Fibroblast of peridontal ligament (primary cell): ENCODE measurements around the gene KLHL1.
A peak's percentile ranks its signal among the peaks of the same experiment; 100 is the strongest.

Experiments used
- DNase-seq: peaks from one replicate; pipeline ENCODE4 v3.0.0-alpha.2; 2010; ENCODE audit errors: extremely low read depth

The KLHL1 gene

DNA sequence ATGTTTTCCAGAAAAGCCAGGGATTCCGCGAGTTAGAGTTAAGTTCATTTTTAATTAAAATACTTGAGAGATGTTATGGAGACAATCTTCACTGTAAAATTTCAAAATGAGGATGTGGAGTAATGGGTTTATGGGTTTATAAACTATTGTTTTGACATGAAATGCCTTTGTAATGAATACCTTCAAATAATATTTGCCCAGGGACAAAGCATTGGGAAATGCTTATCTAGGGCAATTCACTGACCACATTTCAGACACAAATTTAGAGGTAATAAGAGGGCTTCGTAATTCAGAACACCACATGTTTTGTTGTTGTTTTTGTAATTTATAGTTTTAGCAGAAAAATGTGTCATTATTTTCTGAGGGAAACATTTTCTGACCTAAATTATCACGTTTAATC is 241.7 kb downstream of the KLHL1 start:
- no peak for DNase-seq

DNA sequence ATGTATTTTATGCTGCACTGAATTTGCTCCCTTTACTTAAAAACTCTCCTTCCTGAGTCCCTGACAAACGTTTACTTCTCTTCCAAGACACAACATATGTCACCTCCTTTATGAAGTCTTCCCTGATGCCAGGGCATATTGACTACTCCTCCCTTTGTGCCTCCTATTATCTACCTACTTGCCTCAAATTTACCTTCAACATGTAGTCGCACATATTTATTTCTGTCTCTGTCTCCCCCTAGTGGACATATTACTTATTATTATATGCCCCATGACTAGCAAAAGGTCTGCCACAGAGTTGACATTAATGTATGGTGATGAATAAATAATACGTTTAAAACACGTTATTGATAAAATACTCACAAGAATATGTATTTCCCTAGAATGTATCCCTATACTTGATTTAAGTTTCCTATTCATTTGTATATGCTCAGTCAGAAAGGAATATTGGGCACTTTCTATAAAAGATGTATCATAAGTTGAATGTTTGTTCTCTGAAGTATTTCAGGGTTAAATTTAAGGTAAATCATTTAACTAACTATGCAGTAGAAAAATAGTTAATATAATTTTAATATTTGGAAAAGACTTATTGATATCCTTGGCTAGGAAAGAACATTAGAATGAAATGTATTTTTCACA is 250.9 kb downstream of the KLHL1 start:
- peak; percentile 1 for DNase-seq

DNA sequence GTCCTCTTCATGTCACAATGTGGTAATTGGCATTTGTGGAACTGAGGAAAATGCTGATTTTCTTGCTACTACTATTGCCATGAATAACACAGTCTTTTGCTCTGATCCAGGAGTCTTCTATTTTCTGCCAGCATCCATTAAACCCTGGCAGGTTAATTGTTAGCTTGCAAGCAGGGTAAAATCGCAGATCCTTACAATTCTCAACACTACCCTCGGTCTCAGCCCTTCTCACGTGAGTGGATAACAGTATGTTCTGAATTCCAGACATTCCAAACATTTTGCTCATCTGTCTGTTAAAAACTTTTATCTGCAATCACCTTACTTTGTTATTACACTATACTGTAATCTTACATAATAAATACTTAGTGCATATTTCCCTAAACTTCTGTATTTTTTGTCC is 251.9 kb downstream of the KLHL1 start:
- DNase-seq = no peak

- DNase-seq = no peak
Measured at GRCh38 chr13:69828527-69828926, 279.7 kb downstream of the KLHL1 start.

DNA sequence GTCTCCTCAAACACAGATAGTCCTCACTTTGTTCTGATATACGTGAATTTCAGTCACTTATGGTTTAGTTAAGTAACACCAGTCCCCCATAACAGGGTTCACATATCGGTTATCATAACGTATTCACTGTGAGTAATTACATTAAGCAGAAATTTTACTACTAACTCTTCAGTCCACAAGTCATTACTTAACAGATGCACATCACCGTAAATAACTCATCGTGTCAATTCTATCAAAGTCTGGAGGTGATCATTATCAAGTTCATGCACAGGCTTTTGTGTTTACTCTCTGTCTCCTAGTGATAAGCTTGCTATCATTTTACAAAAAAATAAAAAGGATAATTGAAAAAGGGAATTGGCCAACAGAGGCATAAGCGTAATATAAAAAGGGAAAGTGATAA is 288.1 kb downstream of the KLHL1 start:
- DNase-seq = no peak

DNA sequence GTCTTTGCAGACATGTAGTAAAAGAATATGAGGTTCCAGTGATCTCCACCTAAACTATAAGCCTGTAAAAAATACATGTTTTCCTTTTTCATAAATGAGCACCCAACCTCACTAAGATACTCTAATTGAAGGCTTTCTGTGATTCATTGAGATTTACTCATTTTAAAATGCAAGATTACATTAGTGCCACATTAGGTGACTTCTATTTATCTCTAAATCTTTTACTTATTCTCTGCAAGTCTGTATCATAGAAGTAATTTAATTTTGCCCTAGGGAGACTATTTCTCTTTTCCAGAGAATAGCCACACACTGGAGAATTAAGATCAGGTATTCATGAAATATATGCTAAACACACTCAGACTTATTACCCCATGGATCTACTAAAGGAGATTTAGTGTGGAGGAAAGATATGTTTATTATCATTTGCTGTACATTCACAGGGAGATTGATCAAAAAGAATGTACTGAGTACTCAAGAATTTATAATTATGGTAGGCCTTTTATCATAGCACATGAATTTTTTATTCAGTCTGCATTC is 290.9 kb downstream of the KLHL1 start:
- DNase-seq = no peak

- DNase-seq = no peak
Measured at GRCh38 chr13:69809152-69809551, 299.1 kb downstream of the KLHL1 start.

GRCh38 chr13:69796256-69796655 is 312.0 kb downstream of the KLHL1 start:
- DNase-seq = no peak

DNA sequence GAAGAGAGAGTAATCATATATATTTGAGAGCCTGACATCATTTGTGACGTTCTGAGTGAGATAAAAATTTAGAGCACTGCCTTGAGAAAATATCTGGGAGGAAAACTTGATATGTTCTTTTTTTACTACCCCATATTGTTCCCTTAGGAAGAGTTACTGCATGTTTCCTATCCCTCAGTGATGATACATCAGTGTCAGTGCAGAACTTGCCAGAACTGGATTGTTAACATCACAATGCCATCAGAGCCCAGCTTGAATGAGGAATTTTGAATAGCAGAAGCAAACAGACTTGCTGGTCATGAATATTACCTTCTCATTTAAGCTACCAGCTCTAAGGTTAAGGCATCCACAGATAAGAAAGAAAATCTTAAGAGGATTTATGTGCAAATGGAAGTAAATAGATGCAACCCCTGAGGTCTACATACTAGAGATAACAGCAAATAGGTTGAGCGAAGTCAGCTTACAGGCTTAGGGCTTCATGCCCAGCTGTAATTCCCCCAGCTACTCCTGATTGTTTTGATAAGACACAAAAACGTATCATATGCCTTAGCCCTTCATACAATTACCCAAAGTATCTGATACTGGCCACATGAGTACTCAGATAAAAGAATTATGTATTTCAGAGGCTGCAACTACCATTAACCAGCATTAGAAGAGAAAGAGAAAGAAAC is 314.3 kb downstream of the KLHL1 start:
- DNase-seq = no peak

GRCh38 chr13:69776937-69777336 is 331.3 kb downstream of the KLHL1 start:
- no peak for DNase-seq

DNA sequence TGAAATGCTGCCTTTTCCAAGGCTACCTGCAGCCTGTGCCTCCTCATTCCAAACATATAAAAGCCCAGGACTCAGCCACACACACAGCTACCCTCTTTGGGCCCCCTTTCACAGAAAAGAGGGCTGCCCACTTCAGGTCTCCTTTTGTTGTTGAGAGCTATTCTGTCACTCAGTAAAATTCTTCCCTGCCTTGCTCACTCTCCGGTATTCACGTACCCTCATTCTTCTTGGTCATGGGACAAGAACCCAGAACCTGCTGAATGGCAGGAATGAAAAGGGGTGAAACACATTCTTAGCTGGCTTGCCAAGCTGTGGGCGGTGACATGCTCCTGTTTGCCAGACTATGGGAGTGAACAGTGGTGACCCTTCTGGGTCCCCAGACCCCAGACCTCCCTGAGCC is 338.6 kb downstream of the KLHL1 start:
- no peak for DNase-seq

GRCh38 chr13:69761581-69761980 is 346.7 kb downstream of the KLHL1 start:
- no peak for DNase-seq

DNA sequence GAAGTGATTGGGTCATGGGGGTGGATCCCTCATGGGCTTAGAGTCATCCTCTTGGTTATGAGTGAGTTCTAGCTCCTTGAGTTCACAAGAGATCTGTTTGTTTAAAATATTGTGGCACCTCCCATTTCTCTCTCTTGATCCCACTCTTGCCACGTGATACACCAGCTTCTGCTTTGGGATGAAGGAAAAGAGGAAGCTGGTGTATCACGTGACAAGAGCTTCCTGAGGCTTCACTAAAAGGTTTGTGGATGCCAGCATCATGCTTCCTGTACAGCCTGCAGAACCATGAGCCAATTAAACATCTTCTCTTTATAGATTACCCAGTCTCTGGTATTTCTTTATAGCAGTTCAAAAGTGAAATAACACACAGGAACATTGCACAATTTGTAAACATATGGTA is 353.2 kb downstream of the KLHL1 start:
- DNase-seq = no peak

- no peak for DNase-seq
Measured at GRCh38 chr13:69751259-69751658, 357.0 kb downstream of the KLHL1 start.

DNA sequence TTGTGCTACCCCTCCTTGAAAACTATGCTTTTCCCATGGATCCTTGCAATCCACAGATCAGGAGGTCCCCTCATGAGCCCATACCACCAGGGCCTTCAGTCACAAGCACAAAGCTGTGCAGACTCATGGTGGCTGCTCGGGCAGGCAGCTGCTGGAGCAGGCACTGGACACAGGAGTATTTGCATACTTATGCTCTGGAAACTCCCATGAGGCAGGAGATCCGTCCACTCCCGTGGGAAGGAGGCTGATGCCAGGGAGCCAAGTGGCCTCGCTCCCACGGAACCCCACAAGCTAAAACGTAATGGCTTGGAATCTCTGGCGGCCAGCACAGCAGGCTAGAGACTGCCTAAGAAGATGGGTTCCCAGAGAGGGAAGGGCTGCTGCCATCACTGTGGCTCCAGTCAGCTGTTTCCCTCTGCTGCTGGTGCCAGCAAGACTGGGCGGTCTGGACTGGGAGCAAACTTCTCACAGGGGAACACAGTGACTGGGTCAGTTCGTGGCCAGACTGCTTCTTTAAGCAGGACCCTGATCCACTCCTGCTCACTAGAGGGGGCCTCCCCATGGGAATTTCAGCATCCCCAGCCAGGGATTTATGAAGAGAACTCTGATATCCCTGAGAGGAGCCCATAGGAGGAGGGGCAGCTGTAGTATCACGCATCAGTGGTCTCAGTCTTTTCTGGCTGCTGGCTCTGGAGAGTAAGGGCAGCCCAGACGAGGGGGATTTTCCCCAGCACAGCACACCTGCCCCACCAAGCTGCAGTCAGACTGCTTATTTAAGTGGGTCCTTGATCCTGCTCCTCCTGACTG is 370.9 kb downstream of the KLHL1 start:
- DNase-seq = no peak

DNA sequence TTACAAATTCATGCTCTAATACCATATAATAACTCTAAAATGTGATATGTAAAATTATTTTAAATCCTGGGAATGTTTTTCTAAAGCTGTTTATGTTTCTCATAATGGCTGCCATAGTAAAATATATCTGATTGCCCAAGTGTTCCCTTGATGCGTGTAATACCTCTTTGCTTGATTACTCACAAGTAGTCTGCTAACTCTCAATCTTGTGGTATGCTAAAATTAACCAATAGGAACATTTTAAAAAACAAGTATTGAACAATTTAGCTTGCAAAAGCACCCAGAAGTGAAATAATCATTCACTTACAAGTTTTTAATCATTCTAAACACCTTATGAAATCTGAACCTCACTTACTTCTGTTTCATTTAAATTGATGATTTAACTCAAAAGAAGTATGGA is 386.6 kb downstream of the KLHL1 start:
- DNase-seq = no peak

DNA sequence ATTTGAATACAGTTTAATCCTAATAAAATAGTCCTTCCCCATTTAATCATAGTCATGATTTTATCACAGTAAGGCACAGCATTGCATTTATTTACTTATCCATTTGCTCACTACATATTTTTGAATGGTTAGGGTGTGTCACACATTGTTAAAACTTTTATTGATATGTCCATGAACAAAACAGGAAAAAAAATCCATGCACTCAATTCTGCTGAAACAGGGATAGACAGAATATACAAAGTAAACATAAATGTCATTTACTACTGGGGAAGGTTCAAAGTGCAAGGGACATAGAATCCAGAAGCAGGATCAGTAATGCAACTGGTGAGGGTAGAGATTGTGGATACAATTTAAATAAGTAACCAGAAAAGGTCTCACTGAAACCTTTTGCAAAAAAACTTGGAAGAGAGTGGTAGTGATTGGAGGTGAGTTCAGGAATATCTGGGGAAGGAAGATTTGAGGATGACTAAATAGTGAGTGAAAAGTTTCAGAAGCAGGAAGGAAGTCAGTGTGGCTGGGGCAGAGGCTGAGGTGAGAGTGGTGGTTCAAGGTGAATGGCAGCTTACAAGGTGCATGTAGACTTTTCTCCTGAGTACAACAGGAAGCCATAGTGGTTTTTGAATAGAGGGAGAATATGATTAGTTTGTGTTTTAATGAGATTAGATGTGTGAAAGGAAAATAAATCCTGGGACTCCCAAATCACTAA is 387.8 kb downstream of the KLHL1 start:
- no peak for DNase-seq

DNA sequence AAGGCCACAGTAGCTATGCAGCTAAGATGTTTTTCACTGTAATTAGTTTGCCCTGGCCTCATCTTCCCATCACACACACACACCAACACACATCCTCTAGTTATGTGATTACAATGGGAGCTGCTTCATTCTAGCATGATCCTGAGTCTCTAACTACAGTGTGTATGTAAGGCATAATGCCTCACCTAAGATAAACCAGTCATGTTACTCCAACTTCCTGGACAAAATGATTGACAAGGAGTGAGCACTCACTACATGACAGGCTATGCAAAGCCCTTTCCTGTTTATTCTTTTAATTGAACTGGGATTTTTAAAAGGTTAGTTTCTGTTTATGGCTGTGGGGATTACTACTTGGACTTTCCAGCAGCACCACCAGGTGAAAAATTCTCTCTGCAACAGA is 401.4 kb downstream of the KLHL1 start:
- no peak for DNase-seq

GRCh38 chr13:69704311-69704710 is 403.9 kb downstream of the KLHL1 start:
- DNase-seq = no peak

DNA sequence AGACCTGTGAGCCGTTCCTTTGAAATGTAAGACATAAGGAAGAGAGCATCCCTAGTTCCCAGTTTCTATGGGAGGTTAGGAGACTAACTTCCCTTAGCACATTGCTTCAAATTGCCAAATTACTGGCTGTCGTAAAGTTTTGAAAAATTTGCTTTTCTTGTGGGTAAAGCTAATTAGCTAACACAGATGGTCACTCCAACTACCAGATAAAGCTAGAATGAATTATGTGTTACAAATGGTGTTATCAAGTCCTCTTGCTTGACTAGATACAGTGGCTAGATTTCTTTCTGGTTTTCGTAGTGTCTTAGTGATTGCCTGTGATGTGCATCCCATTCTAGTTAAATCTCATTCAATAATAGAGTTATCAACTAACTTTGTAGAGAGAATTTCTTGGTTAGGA is 417.3 kb downstream of the KLHL1 start:
- DNase-seq = no peak

GRCh38 chr13:69683921-69684686 is 424.1 kb downstream of the KLHL1 start:
- no peak for DNase-seq
